Gastrocnemius medialis (tissue), 4 donors: Measurements from ENCODE around the gene ADAMTS10. TPM values are rescaled to one million over a fixed set of nuclear protein-coding genes. Genes with fewer than 3 reads are reported as not detected.

Experiments used
- ATAC-seq, 2 donors: fragments of 150-250 bp; one replicate each; pipeline ENCODE4 v1.9.1; 2016
- DNase-seq, 2 donors: peaks; one replicate each; pipeline ENCODE4 v3.0.0-alpha.2; 2019
- H3K27ac ChIP-seq, 4 donors: fragments of 200-600 bp; sonication (generic); 1 replicate in 1 of 4; 2 replicates in 3 of 4; pipeline ENCODE4 v1.5.1; 2016 to 2018; ENCODE audit warnings: mild to moderate bottlenecking in 2 of 4, moderate library complexity in 1 of 4
- H3K27me3 ChIP-seq, 3 donors: fragments of 200-600 bp; sonication (generic) in 2 of 3; 1 replicate in 1 of 3; 2 replicates in 2 of 3; pipeline versions ENCODE4 v1.5.1 to v1.6.0; 2016 to 2019; ENCODE audit warnings: mild to moderate bottlenecking in 1 of 3, moderate library complexity in 1 of 3
- H3K36me3 ChIP-seq, 2 donors: fragments of 200-600 bp; sonication (generic) in 1 of 2; one replicate each; pipeline ENCODE4 v1.5.1; 2017 to 2018
- H3K4me1 ChIP-seq, 2 donors: fragments of 200-600 bp; sonication (generic) in 1 of 2; one replicate each; pipeline ENCODE4 v1.5.1; 2016 to 2017; ENCODE audit warnings: mild to moderate bottlenecking in 2 of 2
- H3K4me3 ChIP-seq, 4 donors: fragments of 200-600 bp; sonication (generic) in 3 of 4; 1 replicate in 1 of 4; 2 replicates in 3 of 4; pipeline ENCODE4 v1.5.1; 2016 to 2019; ENCODE audit warnings: mild to moderate bottlenecking in 2 of 4
- H3K9me3 ChIP-seq, 3 donors: fragments of 200-600 bp; sonication (generic) in 2 of 3; 1 replicate in 1 of 3; 2 replicates in 2 of 3; pipeline ENCODE4 v1.5.1; 2016 to 2019
- CTCF ChIP-seq, 5 experiments: fragments of 450-650 bp in 3 of 5; fragments of 200-600 bp in 2 of 5; sonication (generic) in 2 of 5; IDR thresholded peaks in 4 of 5; conservative IDR thresholded peaks in 1 of 5; 1 replicate in 4 of 5; 2 replicates in 1 of 5; pipeline ENCODE4 v1.5.1; 2016 to 2019; ENCODE audit warnings: antibody characterized with exemption in 5 of 5, mild to moderate bottlenecking in 3 of 5, moderate library complexity in 3 of 5
- POLR2A ChIP-seq, 2 donors: fragments of 450-650 bp; IDR thresholded peaks; one replicate each; pipeline ENCODE4 v1.6.1; 2017; ENCODE audit warnings: antibody characterized with exemption in 2 of 2, mild to moderate bottlenecking in 2 of 2, moderate library complexity in 2 of 2
- in situ Hi-C, 4 donors: fragments of 200-750 bp; cut with MboI; loops; one replicate each; pipeline versions ENCODE4 v1.15.0 to v1.8.0; 2017; ENCODE audit warnings: low sequenced_read_pairs in 4 of 4
- intact Hi-C: fragments of 100-400 bp; cut with DNase I; formaldehyde crosslinking; loops from one replicate; pipeline ENCODE4 v1.15.1; 2023; ENCODE audit warnings: low total_unique reads
- total RNA-seq, 4 donors: library from RNA; depleted of rRNA; stranded (reverse); fragments of >200 nt; gene quantifications; one replicate each; pipeline versions ENCODE4 v1.1.0 to v1.2.3, GENCODE V29; 2016

Gene ADAMTS10
- total RNA-seq, 4 donors from 2014 or later = 2.2 to 7.7 (median 3.6) TPM

GRCh38 chr19:8654591-8655339 is 44.2 kb upstream of the ADAMTS10 start:
- no peak for ATAC-seq
- Histone ChIP-seq H3K4me1 (no peaks in the 10 kb centered on the region), H3K36me3 (no peaks in the 10 kb centered on the region), H3K9me3 (no peaks in the 10 kb centered on the region), H3K27ac (no peak overlapping the region), H3K27me3 (no peaks in the 10 kb centered on the region), H3K4me3 (no peak overlapping the region)
- DNase-seq = no peak
- peak in 4 of 5 experiments; percentile 50 to 87 (median 72) for TF ChIP-seq CTCF (IDR thresholded peaks at IDR 0.05 in 4 of 5, conservative IDR thresholded peaks at IDR 0.05 in 1 of 5)
- no peak for TF ChIP-seq POLR2A (IDR thresholded peaks at IDR 0.05)
- in situ Hi-C loops = loop anchor here in 2 of 4 donors (10.0 to 25.0 kb wide), 2 partner anchors 430 to 433 kb away; partner anchors contain the start of gene OR1M1 (in 2 of the 2)
- intact Hi-C loops = no loop called here

GRCh38 chr19:8648240-8648639 is 37.7 kb upstream of the ADAMTS10 start:
- Histone ChIP-seq H3K36me3 (no peaks in the 10 kb centered on the region), H3K4me1 (no peaks in the 10 kb centered on the region), H3K27ac (no peak overlapping the region), H3K9me3 (no peaks in the 10 kb centered on the region), H3K4me3 (no peak overlapping the region), H3K27me3 (no peaks in the 10 kb centered on the region)
- ATAC-seq (no peak), DNase-seq (no peak)
- intact Hi-C loops (loop anchor here (10.0 kb wide), 1 partner anchor 63 kb away; no protein-coding TSS in a partner anchor), in situ Hi-C loops (no loop called here)
- TF ChIP-seq POLR2A (IDR thresholded peaks at IDR 0.05) = no peak
- TF ChIP-seq CTCF (IDR thresholded peaks at IDR 0.05 in 4 of 5, conservative IDR thresholded peaks at IDR 0.05 in 1 of 5) = no peak

- TF ChIP-seq POLR2A (IDR thresholded peaks at IDR 0.05) (no peak), CTCF (IDR thresholded peaks at IDR 0.05 in 4 of 5, conservative IDR thresholded peaks at IDR 0.05 in 1 of 5) (no peak)
- H3K4me3 ChIP-seq = no peak overlapping the region
- ATAC-seq (no peak), DNase-seq (no peak)
- no peak overlapping the region for H3K27ac ChIP-seq
- H3K4me1 ChIP-seq = no peaks in the 10 kb centered on the region
- H3K27me3 ChIP-seq = no peaks in the 10 kb centered on the region
- intact Hi-C loops = loop anchor here (10.0 kb wide), 1 partner anchor 59 kb away; no protein-coding TSS in a partner anchor
- H3K9me3 ChIP-seq = peaks cover 0 to 4% (median 0%) of the 10 kb centered on the region in 3 donors
- in situ Hi-C loops = no loop called here
- no peaks in the 10 kb centered on the region for H3K36me3 ChIP-seq
Observed at GRCh38 chr19:8643860-8644653, 33.5 kb upstream of the ADAMTS10 start.

- DNase-seq (no peak), ATAC-seq (no peak)
- no peaks in the 10 kb centered on the region for H3K27me3 ChIP-seq
- H3K4me3 ChIP-seq = no peak overlapping the region
- no peaks in the 10 kb centered on the region for H3K4me1 ChIP-seq
- in situ Hi-C loops (no loop called here), intact Hi-C loops (loop anchor here (10.0 kb wide), 1 partner anchor 58 kb away; no protein-coding TSS in a partner anchor)
- no peak for TF ChIP-seq POLR2A (IDR thresholded peaks at IDR 0.05)
- no peak for TF ChIP-seq CTCF (IDR thresholded peaks at IDR 0.05 in 4 of 5, conservative IDR thresholded peaks at IDR 0.05 in 1 of 5)
- no peak overlapping the region for H3K27ac ChIP-seq
- no peaks in the 10 kb centered on the region for H3K36me3 ChIP-seq
- H3K9me3 ChIP-seq = peaks cover 0 to 4% (median 0%) of the 10 kb centered on the region in 3 donors
Observed at GRCh38 chr19:8642561-8642960, 32.0 kb upstream of the ADAMTS10 start.
